Lower lobe of right lung (tissue), 2 donors: ENCODE results near the gene DIAPH3. TPM values are rescaled to one million over a fixed set of nuclear protein-coding genes. Genes with fewer than 3 reads are reported as not detected.

ENCODE experiments used
- ATAC-seq, 2 donors: fragments of 200-7000 bp; cut with Tn5 transposase; one replicate each; pipeline ENCODE4 v1.9.1; 2020 to 2022; ENCODE audit warnings: mild to moderate bottlenecking in 2 of 2, moderate library complexity in 2 of 2
- DNase-seq: peaks from one replicate; pipeline ENCODE4 v3.0.0-alpha.2; 2020
- H3K27ac ChIP-seq: fragments of 200-600 bp; one replicate; pipeline ENCODE4 v1.8.0; 2022
- H3K27me3 ChIP-seq: fragments of 200-600 bp; one replicate; pipeline ENCODE4 v1.8.0; 2022; ENCODE audit warnings: low read depth
- H3K36me3 ChIP-seq: fragments of 200-600 bp; one replicate; pipeline ENCODE4 v1.8.0; 2022; ENCODE audit warnings: mild to moderate bottlenecking
- H3K4me1 ChIP-seq: fragments of 200-600 bp; one replicate; pipeline ENCODE4 v1.8.0; 2022
- H3K4me3 ChIP-seq: fragments of 200-600 bp; one replicate; pipeline ENCODE4 v1.8.0; 2022; ENCODE audit warnings: mild to moderate bottlenecking
- H3K9me3 ChIP-seq: fragments of 200-600 bp; one replicate; pipeline ENCODE4 v1.8.0; 2022
- intact Hi-C: fragments of 100-400 bp; cut with DNase I; formaldehyde crosslinking; loops from one replicate; pipeline ENCODE4 v1.11.0; 2022
- total RNA-seq: library from RNA; stranded (reverse); fragmentation: NEBNext Ultra II Directional; extraction: Animal tissue kit (Norgen Biotek cat#: 25700); gene quantifications from one replicate; pipeline ENCODE4 v1.2.1, GENCODE V29; 2021
- TF ChIP-seq, protein P1 (sequence below): fragments of 200-600 bp; IDR thresholded peaks from one replicate; pipeline ENCODE4 v1.8.0; 2022; ENCODE audit warnings: antibody characterized with exemption, mild to moderate bottlenecking
- donor health status: DM: no; HTN: yes; CAD: no; lungs with severe emphysema.

The DIAPH3 gene
- total RNA-seq, 1 donor from 2014 or later, result 3.2 TPM

DNA sequence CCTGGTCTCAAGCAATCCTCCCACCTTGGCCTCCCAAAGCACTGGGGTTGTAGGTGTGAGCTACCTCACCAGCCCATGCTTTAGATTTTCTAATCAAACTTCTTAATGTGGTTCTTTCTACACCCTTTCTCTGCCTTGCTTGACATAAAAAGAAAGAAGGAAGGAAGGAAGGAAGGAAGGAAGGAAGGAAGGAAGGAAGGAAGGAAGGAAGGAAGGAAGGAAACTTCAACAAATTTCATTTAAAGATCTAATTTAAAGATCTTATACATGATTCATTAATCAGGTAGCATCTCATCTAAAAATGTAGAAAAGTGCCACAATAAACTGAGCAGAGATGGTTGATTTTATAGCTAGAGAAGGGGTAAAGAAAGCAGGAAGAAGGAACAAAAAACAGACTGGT, 215.0 kb downstream of the DIAPH3 start:
- Histone ChIP-seq H3K36me3 (no peaks in the 10 kb centered on the region), H3K4me3 (no peak overlapping the region), H3K4me1 (no peaks in the 10 kb centered on the region), H3K27ac (no peak overlapping the region), H3K27me3 (no peaks in the 10 kb centered on the region), H3K9me3 (no peaks in the 10 kb centered on the region)
- DNase-seq (no peak), ATAC-seq (no peak)
- intact Hi-C loops, result no loop called here
- TF ChIP-seq, protein P1, sequence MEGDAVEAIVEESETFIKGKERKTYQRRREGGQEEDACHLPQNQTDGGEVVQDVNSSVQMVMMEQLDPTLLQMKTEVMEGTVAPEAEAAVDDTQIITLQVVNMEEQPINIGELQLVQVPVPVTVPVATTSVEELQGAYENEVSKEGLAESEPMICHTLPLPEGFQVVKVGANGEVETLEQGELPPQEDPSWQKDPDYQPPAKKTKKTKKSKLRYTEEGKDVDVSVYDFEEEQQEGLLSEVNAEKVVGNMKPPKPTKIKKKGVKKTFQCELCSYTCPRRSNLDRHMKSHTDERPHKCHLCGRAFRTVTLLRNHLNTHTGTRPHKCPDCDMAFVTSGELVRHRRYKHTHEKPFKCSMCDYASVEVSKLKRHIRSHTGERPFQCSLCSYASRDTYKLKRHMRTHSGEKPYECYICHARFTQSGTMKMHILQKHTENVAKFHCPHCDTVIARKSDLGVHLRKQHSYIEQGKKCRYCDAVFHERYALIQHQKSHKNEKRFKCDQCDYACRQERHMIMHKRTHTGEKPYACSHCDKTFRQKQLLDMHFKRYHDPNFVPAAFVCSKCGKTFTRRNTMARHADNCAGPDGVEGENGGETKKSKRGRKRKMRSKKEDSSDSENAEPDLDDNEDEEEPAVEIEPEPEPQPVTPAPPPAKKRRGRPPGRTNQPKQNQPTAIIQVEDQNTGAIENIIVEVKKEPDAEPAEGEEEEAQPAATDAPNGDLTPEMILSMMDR, result no peak

DNA sequence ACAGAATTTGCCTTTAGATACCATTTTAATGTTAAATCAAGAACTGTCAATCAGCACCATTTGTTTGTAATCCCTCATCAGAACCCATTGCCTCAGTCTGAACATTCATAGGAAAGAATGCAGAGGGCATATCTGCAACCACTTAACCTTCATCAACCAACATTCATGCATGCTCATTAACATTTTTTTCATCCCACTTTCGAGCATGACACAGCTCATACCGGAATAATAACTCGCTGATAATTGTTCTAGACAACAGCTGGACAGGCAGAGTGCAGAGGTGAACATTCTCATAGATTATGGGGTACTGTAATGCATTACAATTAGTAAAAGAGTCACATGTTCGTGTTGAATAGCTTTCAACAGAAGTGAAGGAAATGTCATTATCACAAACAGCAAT, 216.8 kb downstream of the DIAPH3 start:
- Histone ChIP-seq H3K27me3 (no peaks in the 10 kb centered on the region), H3K4me3 (no peak overlapping the region), H3K36me3 (no peaks in the 10 kb centered on the region), H3K27ac (no peak overlapping the region), H3K9me3 (no peaks in the 10 kb centered on the region), H3K4me1 (no peaks in the 10 kb centered on the region)
- ATAC-seq (peak in 1 of 2 donors; percentile 42), DNase-seq (no peak)
- intact Hi-C loops, result no loop called here
- TF ChIP-seq, protein P1, result no peak

DNA sequence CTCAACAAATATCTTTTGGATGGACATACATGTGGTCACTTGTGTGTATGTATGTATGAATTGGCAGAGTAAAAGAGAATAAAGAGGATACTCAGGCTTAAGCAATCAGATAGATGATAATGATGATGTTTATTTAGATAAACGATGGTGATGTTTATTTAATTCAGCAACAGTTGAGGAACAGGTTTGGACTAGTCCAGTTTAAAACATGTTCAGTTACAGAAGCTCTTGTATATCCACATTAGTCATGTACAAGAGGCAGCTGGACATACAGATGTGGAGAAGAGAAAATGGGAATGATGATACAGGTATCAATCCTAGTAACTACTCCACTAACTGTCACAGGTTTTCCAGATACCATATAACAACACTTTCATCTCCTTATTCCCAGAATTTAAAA, 232.1 kb downstream of the DIAPH3 start:
- TF ChIP-seq, protein P1, result no peak
- intact Hi-C loops, result no loop called here
- Histone ChIP-seq H3K27ac (no peak overlapping the region), H3K9me3 (peaks cover 6% of the 10 kb centered on the region), H3K4me1 (no peaks in the 10 kb centered on the region), H3K27me3 (no peaks in the 10 kb centered on the region), H3K4me3 (no peak overlapping the region), H3K36me3 (no peaks in the 10 kb centered on the region)
- ATAC-seq, result no peak
- no peak for DNase-seq

DNA sequence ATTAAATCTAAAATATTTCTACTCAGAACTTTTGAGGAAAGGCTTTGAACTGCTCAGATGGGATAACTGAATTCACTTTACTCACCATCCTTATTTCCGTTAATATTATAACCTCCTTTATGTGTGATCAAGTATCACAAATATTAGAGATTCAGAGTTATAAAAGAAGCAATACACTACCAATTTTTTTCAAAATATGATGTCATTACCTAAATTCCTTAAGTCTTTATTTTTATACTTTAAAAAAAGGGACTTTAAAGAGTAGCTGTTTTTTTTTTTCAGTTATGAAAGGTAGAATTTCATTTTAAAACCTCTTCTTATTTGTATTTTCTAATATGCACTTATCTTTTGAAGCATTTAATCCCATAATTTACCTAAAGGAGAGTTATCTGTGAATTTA, 239.5 kb downstream of the DIAPH3 start:
- H3K27me3 ChIP-seq, result no peaks in the 10 kb centered on the region
- no peak for DNase-seq
- no peaks in the 10 kb centered on the region for H3K36me3 ChIP-seq
- peaks cover 6% of the 10 kb centered on the region for H3K9me3 ChIP-seq
- no peaks in the 10 kb centered on the region for H3K4me1 ChIP-seq
- ATAC-seq, result no peak
- H3K4me3 ChIP-seq, result no peak overlapping the region
- H3K27ac ChIP-seq, result no peak overlapping the region
- TF ChIP-seq, protein P1, result no peak
- intact Hi-C loops, result no loop called here

DNA sequence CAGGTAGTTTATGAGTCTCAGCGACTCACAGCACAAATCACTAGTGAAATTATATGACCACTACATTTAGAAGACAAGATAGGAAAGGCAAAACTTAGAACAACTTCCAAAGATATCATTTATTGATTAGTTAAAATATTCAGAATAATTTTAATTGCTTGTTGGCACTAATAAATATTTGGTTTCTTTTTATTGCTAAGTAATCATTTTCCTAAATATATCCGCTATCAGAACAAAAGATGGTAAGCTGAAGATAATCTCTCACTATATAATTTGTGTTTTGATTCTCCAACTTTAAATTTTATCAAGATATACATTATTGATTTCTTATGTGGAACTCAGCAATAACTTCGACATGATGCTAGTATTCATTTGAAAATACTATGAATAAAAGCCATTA, 248.5 kb downstream of the DIAPH3 start:
- TF ChIP-seq, protein P1, result no peak
- no peak for DNase-seq
- no peaks in the 10 kb centered on the region for H3K4me1 ChIP-seq
- H3K4me3 ChIP-seq, result no peak overlapping the region
- no peak for ATAC-seq
- no peaks in the 10 kb centered on the region for H3K36me3 ChIP-seq
- H3K9me3 ChIP-seq, result no peaks in the 10 kb centered on the region
- no peak overlapping the region for H3K27ac ChIP-seq
- H3K27me3 ChIP-seq, result no peaks in the 10 kb centered on the region
- intact Hi-C loops, result no loop called here

DNA sequence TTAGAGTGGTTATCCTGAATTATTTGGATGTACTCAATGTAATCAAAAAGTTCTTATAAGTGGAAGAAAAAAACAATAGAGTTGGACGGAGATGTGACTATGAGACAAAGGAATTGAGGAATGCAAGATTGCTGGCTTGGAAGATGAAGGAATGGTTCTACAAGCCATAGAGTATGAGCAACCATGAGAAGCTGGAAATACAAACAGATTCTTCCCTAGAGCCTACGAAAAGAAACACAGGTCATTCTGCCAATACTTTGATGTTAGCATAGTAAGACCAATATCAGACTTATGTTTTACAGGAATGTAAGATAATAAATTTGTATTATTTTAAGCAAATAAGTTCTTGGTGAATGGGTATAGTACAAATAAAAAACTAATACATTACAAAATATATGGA, 249.2 kb downstream of the DIAPH3 start:
- H3K27ac ChIP-seq, result no peak overlapping the region
- ATAC-seq, result no peak
- no peaks in the 10 kb centered on the region for H3K27me3 ChIP-seq
- no peaks in the 10 kb centered on the region for H3K36me3 ChIP-seq
- no peaks in the 10 kb centered on the region for H3K4me1 ChIP-seq
- TF ChIP-seq, protein P1, result no peak
- no peak for DNase-seq
- no peaks in the 10 kb centered on the region for H3K9me3 ChIP-seq
- no peak overlapping the region for H3K4me3 ChIP-seq
- intact Hi-C loops, result no loop called here
